ENCODE measurements around the gene PLA2G6.

DNA sequence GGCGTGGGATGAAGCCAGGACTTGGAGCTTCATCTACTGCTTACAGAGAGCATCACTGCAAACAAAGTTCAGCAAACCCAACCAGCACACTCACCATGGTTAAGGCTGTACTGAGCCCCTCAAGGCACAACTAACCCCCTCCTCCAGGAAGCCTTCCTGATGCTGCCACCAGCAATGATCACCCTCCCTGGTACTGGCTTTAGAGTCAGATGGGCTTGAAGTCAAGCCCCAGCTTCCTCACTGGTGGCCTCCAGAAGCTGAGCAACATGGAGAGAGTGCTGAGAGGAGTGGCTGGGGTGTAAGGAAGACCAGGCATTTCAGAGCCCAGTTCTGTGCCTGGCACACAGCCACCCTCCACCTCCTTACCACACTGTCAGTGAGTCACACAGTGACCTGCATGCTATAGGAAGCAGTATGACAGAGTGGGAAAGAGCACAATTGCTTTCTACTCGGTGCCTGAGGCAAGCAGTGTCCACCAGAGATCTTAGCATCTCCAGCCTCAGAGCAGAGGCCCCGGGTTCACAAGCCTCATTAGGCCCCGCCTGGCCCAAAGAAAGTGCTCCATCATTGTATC, 46.4 kb downstream of the PLA2G6 start:
- TF ChIP-seq EZH2phosphoT487 (IDR thresholded peaks at IDR 0.05; ENCODE audit: insufficient read depth, low read depth) (no peak), EZH2 (IDR thresholded peaks at IDR 0.05; ENCODE audit: insufficient read depth, poor library complexity, severe bottlenecking) (no peak)

Measured in GM23248 (cell line).